ENCODE measurements around the gene GPR142.

DNA sequence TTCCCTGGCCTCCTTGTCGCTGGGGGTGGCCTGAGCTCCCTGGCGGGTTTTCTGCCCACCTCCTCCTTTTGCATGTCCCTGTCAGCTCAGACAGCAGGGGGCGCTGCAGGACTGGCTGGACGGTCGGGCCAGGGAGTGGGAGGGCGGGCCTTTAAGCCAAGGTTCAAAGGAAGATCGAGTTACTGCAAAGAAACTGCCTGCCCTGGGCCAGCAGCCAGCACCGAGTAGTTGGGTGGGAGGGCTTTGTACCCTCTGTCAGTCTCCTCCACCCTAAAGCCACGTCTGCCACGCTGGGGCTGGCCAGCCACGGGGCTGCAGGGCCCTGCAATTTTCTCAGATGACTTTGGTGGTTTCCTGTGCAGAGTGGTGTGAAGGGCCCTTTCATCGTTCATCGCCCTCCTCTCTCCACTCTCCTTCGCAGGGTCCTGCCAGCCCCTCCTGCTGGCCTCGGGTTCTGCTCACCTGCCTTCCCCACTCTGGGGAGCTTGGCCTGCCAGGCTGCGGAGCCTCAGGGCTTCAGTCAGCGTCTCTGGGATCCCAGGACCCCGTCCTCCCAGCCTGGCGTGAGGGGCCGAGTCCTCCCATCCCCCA is 12.3 kb downstream of the GPR142 start:
- TF ChIP-seq, protein P1, sequence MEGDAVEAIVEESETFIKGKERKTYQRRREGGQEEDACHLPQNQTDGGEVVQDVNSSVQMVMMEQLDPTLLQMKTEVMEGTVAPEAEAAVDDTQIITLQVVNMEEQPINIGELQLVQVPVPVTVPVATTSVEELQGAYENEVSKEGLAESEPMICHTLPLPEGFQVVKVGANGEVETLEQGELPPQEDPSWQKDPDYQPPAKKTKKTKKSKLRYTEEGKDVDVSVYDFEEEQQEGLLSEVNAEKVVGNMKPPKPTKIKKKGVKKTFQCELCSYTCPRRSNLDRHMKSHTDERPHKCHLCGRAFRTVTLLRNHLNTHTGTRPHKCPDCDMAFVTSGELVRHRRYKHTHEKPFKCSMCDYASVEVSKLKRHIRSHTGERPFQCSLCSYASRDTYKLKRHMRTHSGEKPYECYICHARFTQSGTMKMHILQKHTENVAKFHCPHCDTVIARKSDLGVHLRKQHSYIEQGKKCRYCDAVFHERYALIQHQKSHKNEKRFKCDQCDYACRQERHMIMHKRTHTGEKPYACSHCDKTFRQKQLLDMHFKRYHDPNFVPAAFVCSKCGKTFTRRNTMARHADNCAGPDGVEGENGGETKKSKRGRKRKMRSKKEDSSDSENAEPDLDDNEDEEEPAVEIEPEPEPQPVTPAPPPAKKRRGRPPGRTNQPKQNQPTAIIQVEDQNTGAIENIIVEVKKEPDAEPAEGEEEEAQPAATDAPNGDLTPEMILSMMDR (conservative IDR thresholded peaks at IDR 0.05; ENCODE audit: low read depth, low read length): peak; percentile 97
- TF ChIP-seq EZH2phosphoT487 (IDR thresholded peaks at IDR 0.05; ENCODE audit: borderline replicate concordance, low read length): no peak

All from PC-3 (cell line).